C4-2B (cell line): ENCODE measurements around the gene KIF26B.

Experiments used
- ZFX ChIP-seq: fragments of 450-650 bp; IDR thresholded peaks from 2 replicates; pipeline ENCODE4 v1.6.1; 2017
- TF ChIP-seq, protein P1 (sequence below): fragments of 450-650 bp; conservative IDR thresholded peaks from 2 replicates; pipeline ENCODE4 v1.5.1; 2017; ENCODE audit warnings: mild to moderate bottlenecking

DNA sequence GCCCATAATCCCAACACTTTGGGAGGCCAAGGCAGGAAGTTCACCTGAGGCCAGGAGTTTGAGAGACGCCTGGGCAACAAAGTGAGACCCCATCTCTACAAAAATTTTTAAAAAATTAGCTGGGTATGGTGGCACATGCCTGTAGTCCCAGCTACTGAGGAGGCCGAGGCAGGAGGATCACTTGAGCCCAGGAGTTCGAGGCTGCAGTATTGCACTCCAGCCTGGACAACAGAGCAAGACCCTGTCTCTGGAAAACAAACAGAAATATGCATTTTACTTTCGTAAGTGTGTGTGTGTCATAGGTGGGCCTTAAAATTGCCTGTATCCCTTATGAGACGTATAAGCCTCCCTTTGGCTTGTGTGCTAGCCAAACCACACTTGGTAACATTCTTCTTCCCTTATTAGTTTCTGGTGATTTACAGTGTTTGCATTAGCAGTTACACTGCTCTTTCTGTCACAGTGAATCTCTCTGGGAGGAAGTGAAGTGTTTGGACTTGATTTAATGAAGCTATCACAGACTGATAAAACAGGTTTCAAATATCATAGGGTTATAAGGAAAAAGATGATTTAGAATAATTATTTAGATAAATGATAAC, 48.9 kb upstream of the KIF26B start:
- TF ChIP-seq, protein P1, sequence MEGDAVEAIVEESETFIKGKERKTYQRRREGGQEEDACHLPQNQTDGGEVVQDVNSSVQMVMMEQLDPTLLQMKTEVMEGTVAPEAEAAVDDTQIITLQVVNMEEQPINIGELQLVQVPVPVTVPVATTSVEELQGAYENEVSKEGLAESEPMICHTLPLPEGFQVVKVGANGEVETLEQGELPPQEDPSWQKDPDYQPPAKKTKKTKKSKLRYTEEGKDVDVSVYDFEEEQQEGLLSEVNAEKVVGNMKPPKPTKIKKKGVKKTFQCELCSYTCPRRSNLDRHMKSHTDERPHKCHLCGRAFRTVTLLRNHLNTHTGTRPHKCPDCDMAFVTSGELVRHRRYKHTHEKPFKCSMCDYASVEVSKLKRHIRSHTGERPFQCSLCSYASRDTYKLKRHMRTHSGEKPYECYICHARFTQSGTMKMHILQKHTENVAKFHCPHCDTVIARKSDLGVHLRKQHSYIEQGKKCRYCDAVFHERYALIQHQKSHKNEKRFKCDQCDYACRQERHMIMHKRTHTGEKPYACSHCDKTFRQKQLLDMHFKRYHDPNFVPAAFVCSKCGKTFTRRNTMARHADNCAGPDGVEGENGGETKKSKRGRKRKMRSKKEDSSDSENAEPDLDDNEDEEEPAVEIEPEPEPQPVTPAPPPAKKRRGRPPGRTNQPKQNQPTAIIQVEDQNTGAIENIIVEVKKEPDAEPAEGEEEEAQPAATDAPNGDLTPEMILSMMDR: no peak
- TF ChIP-seq ZFX: no peak
